EL (cell line): Measurements from ENCODE around the gene PRAMEF2.
A peak's percentile ranks its signal among the peaks of the same experiment; 100 is the strongest.
"Not testable (repeated sequence)": the region's sequence is repeated elsewhere in the genome, so short reads cannot be mapped to it uniquely, and the experiment has no call there.

Experiments
- DNase-seq: peaks from one replicate; pipeline ENCODE4 v3.0.0-alpha.2; 2016

Gene PRAMEF2, protein sequence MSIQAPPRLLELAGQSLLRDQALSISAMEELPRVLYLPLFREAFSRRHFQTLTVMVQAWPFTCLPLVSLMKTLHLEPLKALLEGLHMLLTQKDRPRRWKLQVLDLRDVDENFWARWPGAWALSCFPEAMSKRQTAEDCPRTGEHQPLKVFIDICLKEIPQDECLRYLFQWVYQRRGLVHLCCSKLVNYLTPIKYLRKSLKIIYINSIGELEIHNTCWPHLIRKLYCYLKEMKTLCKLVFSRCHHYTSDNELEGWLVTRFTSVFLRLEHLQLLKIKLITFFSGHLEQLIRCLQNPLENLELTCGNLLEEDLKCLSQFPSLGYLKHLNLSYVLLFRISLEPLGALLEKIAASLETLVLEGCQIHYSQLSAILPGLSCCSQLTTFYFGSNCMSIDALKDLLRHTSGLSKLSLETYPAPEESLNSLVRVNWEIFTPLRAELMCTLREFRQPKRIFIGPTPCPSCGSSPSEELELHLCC

DNA sequence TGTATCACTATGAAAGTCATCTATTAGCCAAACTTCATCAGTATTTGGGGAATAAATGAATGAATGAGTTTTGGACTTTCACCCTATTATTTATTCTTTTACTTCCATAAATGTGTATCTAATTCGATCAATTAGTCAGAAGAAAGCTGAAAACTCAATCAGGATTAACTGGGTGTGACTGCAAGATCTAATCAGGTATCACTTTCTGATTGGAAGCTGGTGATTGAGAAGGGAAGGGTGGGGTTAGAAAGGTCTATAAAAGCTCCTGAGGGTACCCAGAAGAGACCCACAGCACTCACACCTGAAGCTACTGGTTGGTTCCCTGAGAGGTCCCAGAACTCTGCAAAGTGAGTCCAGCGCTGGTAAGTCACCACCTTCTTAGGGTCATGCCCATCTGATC, at the start of gene PRAMEF2:
PRAMEF2 (plus strand) TSS at position 301 of the 400 bp plus-strand sequence. CDS start 1,924 bp downstream, outside the sequence.
- not testable (repeated sequence) for DNase-seq

DNA sequence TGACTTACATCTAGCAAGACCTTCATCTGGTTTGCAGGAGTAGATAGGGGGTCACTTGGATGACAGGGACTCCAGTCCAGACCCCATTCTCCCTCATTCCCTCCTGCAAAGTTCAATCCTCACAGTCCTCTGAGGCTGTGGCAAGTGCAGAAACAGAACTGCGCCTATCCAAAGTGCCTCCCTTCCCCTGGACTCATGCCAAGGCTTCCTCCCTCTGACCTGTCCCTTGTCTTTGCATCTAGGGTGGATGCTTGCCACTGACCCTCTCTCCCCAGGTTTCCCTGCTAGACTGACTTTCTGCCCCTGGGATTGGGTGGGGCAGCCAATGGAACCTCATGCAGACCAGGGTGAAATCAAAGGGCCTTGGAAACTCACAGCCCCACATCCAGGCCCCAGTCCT, 47.0 kb upstream of the PRAMEF2 start:
- DNase-seq = no peak

- DNase-seq = peak; percentile 15
Measured at GRCh38 chr1:12810691-12811408, 46.0 kb upstream of the PRAMEF2 start.

- DNase-seq = no peak
Measured at GRCh38 chr1:12811409-12811784, 45.5 kb upstream of the PRAMEF2 start.

GRCh38 chr1:12819061-12819460, 37.8 kb upstream of the PRAMEF2 start:
- not testable (repeated sequence) for DNase-seq

- not testable (repeated sequence) for DNase-seq
Measured at GRCh38 chr1:12831310-12831709, 25.6 kb upstream of the PRAMEF2 start, which contains the start of gene PRAMEF11. TSS of gene PRAMEF11 (minus strand) at chr1:12831410. CDS start at chr1:12828789, 2,621 bp downstream.

- DNase-seq = not testable (repeated sequence)
Measured at GRCh38 chr1:12833251-12833650, 23.6 kb upstream of the PRAMEF2 start.

GRCh38 chr1:12848620-12849019, 8.3 kb upstream of the PRAMEF2 start, which contains the start of gene HNRNPCL1:
TSS of gene HNRNPCL1 (minus strand) at chr1:12848720. CDS start at chr1:12848289, 431 bp downstream.
- DNase-seq = not testable (repeated sequence)

- peak; percentile 3 for DNase-seq
Measured at GRCh38 chr1:12851779-12852178, 5.1 kb upstream of the PRAMEF2 start.

GRCh38 chr1:12863131-12863880, 6.4 kb downstream of the PRAMEF2 start:
- DNase-seq = not testable (repeated sequence)

DNA sequence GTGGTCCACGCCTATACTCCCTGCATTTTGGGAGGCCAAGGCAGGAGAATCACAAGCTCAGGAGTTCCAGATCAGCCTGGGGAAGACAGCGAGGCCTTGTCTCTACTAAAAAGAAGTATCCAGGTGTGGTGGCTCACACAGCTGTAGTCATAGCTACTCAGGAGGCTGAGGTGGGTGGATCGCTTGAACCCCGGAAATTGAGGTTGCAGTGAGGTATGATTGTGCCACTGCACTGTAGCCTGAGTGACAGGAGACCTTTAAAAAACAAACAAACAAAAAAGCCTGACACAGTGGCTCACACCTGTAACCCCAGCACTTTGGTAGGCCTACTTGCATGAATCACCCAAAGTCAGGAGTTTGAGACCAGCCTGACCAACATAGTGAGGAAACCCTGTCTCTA, 21.6 kb downstream of the PRAMEF2 start:
- DNase-seq = not testable (repeated sequence)

- not testable (repeated sequence) for DNase-seq
Measured at GRCh38 chr1:12886101-12886500, 29.2 kb downstream of the PRAMEF2 start, which contains the start of gene PRAMEF4. TSS of gene PRAMEF4 (minus strand) at chr1:12886201. CDS start at chr1:12883394, 2,807 bp downstream.

DNA sequence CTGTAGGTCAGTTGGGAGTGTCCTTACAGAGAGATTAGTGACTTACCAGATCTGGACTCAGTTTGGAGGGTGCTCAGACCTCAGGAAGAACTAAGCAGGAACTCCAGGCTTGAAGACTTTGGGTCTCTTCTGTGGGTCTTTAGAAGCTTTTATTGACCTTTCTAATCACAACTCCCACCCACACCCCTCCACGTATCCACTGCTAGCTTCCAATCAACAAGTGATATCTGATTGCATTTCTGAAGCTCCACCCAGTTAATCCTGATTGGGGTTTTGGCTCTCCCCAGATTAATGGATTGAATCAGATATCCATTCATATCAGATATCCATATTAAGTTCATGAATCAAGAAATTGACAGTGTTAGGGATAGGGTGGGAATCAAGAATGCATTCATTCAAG, 41.3 kb downstream of the PRAMEF2 start, which contains the start of gene PRAMEF10:
PRAMEF10 (minus strand) TSS at position 101 of the 400 bp plus-strand sequence. CDS start 2,423 bp downstream, outside the sequence.
- not testable (repeated sequence) for DNase-seq

DNA sequence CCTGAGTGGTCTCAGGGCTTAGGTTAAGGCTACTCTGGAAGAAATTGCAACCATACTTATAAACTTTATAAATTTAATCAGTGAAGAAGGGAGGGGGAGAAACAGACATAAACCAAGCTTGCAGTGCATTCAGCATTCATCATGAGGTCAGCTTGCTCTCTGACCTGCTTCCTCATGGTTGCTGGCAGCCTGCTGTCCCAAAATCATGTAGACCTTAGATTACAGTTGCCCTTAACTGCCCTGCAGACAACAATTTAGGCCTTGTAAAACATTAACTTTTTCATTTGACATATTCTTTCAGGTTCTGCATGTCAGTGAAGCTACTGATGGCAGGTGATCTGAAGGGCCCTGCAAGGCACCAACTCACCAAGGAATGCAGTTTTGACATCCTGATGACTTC, 42.3 kb downstream of the PRAMEF2 start:
- DNase-seq = not testable (repeated sequence)

- DNase-seq = not testable (repeated sequence)
Measured at GRCh38 chr1:12903793-12904572, 47.1 kb downstream of the PRAMEF2 start.
